Coronary artery (tissue), 2 donors: ENCODE data around the gene STARD9.
"Not testable (repeated sequence)": the region's sequence is repeated elsewhere in the genome, so short reads cannot be mapped to it uniquely, and the experiment has no call there.

Source experiments
- DNase-seq: peaks from one replicate; pipeline ENCODE4 v3.0.0-alpha.2; 2017; ENCODE audit warnings: low spot score
- H3K27ac ChIP-seq, 2 donors: fragments of 200-600 bp; sonication (generic); one replicate each; pipeline ENCODE4 v1.5.1; 2016 to 2019
- H3K4me3 ChIP-seq: fragments of 200-600 bp; sonication (generic); 2 replicates; pipeline ENCODE4 v1.5.1; 2016; ENCODE audit warnings: mild to moderate bottlenecking, moderate library complexity
- TF ChIP-seq, protein P1 (sequence below): fragments of 200-600 bp; sonication (generic); IDR thresholded peaks from one replicate; pipeline ENCODE4 v1.5.1; 2019; ENCODE audit warnings: antibody characterized with exemption

The STARD9 gene

DNA sequence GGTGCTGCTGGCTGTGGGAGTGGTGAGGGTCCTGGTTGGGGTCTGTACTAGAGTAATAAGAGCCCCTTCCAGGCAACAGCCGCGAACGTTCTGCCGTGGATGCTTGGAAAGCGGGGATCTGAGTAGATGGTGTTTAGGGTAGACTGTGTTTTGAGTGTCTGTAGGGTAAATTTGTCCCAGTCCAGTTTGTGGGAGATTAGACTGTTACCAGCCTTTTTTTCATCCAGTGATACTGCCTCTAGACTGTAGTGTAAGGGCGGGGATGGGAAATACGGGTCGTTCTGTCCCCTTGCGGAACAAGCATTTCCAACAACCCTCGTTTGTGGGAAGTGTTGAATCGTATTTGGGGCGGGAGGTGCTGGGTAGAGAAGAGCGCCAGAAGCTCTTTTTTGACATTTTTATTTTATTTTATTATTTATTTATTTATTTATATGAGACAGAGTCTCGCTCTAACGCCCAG is 26.3 kb upstream of the STARD9 start:
- no peak for DNase-seq
- Histone ChIP-seq H3K27ac (peak overlapping the region; percentile 90 to 91), H3K4me3 (peak overlapping the region; percentile 82)
- TF ChIP-seq, protein P1, sequence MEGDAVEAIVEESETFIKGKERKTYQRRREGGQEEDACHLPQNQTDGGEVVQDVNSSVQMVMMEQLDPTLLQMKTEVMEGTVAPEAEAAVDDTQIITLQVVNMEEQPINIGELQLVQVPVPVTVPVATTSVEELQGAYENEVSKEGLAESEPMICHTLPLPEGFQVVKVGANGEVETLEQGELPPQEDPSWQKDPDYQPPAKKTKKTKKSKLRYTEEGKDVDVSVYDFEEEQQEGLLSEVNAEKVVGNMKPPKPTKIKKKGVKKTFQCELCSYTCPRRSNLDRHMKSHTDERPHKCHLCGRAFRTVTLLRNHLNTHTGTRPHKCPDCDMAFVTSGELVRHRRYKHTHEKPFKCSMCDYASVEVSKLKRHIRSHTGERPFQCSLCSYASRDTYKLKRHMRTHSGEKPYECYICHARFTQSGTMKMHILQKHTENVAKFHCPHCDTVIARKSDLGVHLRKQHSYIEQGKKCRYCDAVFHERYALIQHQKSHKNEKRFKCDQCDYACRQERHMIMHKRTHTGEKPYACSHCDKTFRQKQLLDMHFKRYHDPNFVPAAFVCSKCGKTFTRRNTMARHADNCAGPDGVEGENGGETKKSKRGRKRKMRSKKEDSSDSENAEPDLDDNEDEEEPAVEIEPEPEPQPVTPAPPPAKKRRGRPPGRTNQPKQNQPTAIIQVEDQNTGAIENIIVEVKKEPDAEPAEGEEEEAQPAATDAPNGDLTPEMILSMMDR = no peak

DNA sequence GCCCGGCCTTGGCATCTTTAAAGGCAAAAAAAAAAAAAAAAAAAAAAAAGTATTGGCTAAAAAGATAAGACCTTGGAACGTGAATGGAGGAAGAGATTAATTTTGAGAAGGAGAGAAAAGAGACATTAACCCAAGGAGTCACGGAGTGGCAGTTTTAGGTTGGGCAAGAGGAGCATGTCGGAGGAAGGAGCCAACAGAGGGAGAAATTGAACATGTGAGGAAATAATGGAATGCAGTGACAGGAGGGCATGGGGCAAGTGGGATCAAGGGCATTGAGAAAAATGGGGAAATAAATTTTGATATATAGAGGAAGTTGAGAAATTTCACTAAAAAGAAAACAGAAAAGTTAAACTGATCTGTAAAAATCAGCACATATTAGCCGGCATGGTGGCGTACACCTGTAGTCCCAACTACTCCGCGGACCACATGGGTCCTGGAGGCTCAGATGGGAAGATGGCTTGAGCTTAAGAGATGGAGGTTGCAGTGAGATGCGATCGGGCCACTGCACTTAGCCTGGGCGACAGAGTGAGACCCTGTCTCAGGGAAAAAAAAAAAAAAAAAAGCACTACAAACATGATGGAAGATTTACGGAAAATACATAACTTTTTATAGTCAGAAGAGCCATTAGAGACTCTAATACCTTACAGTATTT is 25.5 kb upstream of the STARD9 start:
- TF ChIP-seq, protein P1 = no peak
- Histone ChIP-seq H3K27ac (no peak overlapping the region), H3K4me3 (peak overlapping the region; percentile 82)
- no peak for DNase-seq

DNA sequence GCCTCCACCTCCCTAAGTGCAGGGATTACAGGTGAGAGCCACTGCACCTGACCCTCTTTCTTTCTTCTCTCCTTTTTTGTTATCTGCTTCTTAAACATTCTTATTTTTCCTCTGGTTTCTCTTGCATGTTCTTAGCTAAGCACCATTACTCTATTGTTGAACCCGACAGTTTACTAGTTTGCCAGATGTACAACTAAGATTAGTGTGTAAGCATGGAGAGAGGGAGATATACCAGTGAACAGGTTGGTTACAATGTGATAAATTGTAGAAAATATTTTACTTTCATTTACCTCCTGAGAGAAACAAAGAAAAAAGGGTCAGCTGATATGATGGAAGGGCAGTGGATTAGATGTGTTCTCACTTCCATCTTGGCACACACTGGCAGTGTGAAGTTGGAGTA is 21.9 kb upstream of the STARD9 start:
- Histone ChIP-seq H3K4me3 (no peak overlapping the region), H3K27ac (no peak overlapping the region)
- TF ChIP-seq, protein P1 = no peak
- no peak for DNase-seq

DNA sequence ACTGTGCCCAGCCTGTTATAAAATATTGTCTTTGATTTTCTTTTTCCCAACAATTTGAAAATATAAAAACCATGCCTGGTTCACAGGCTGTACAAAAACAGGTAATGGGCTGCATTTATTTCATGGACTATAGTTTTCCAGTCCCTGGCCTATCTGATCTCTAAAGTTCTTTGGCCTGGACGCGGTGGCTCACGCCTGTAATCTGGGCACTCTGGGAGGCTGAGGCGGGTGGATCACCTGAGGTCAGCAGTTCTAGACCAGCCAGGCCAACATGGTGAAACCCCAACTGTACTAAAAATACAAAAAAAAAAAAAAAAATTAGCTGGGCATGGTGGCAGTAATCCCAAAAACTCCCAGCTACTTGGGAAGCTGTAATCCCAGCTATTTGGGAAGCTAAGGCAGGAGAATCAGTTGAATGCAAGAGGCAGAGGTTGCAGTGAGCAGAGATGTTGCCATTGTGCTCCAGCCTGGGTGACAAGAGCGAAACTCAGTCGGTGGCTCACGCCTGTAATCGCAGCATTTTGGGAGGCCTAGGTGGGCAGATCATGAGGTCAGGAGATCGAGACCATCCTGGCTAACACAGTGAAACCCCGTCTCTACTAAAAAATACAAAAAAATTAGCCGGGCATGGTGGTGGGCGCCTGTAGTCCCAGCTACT is 18.7 kb upstream of the STARD9 start:
- DNase-seq, H3K4me3 ChIP-seq, H3K27ac ChIP-seq: not testable (repeated sequence)

DNA sequence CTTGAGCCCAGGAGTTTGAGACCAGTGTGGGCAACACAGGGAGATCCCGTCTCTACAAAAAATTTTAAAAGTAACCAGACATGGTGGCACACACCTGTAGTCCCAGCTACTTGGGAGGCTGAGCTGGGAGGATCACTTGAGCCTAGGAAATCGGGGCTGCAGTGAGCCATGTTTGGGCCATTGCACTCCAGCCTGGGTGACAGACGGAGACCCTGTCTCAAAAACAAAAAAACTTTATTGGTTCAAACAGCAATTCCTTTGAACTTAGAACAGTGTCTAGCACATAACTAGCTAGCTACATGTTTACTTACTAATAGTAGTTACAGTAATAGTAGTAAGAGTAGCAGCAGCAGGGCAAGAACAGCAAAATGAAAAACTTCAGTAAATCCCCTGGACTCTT is 16.7 kb upstream of the STARD9 start:
- DNase-seq = no peak
- TF ChIP-seq, protein P1 = no peak
- no peak overlapping the region for H3K4me3 ChIP-seq
- no peak overlapping the region for H3K27ac ChIP-seq

DNA sequence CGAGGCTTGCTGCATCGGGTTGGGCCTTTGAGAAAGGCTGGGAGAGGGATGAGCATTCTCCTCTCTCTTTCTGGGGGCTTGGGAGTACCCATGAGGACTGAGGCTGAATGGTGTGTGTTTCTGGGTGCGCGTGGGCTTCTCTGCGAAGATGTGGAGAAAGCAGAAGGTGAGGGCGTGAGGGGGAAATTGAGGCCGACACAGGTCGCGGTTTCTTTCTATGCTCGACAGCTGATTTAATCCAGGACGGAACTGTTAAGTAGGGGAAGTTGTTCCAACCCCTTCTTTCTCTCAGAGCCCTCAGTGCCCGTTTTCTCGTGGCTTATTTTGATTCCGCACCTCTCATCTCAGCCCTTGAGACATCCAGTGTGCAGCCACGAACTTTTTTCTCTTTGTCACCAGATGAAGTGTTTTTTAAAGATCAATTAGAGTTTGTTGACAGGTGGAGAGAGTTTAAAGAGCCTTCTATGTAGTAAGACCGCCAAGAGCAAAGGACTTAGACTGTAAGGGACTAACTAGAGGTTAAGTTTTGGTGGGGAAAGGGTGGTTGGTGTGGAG is 711 bp downstream of the STARD9 start:
- Histone ChIP-seq H3K27ac (peak overlapping the region; percentile 88 to 93), H3K4me3 (peak overlapping the region; percentile 84)
- no peak for DNase-seq

DNA sequence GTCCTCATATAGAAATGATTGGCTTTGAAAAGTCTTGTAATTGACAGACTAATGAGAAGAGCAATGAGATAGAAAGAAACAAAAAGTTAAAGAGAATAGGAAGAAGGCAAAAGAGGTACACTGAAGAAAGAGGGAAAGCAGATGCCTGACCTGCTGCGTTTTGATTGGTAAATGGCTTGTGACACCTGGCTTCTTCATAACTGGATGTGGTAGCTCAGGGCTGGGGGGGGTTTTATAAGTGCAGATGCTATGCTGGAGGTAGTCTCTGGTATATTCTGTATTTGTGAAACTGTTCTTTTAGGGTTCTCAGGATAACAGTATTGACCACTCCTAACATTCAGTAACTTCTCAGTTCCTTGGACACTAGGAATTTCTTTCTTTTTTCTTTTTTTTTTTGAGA is 1.4 kb downstream of the STARD9 start:
- no peak for DNase-seq
- TF ChIP-seq, protein P1 = no peak
- H3K4me3 ChIP-seq = peak overlapping the region; percentile 84
- H3K27ac ChIP-seq = peak overlapping the region in 1 of 2 donors; percentile 93

More for the DNA sequence above, 711 bp downstream of the STARD9 start:
- TF ChIP-seq, protein P1 = no peak
